ENCODE results near the gene CAMKV.

- TF ChIP-seq CTCF (IDR thresholded peaks at IDR 0.05; ENCODE audit: low read length), result no peak
- no peak for TF ChIP-seq EZH2 (IDR thresholded peaks at IDR 0.05; ENCODE audit: borderline replicate concordance, low read length)
Observed at GRCh38 chr3:49914906-49915305, 45.2 kb upstream of the CAMKV start.

Data from OCI-LY1 (cell line).